ENCODE data around the gene PSEN1. TPM values are rescaled to one million over a fixed set of nuclear protein-coding genes. Genes with fewer than 3 reads are reported as not detected.
A peak's percentile ranks its signal among the peaks of the same experiment; 100 is the strongest.
"Not testable (repeated sequence)": the region's sequence is repeated elsewhere in the genome, so short reads cannot be mapped to it uniquely, and the experiment has no call there.

PSEN1 gene
- total RNA-seq, 2 experiments from 2014 or later = 23.5 to 23.7 TPM

DNA sequence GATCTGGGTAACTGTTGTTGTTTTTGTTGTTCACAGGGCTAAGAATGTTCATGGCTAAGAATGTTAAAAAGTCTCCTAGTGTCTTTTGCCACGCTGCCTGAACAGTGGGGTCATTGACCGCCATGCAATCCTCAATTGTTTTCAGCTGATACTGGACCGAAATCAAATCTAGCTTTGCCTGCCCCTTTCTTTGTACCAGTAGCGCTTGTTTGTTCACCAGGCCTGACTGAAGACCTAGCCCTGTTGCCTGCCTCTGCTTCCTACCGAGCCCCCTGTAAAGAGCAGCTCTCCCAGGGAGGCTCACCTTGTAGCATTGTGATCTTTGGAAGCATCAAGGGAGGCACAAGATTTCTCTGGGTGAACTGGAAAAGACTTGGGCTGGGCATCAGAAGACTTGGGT, 6.7 kb downstream of the PSEN1 start:
- H3K4me1 Mint-ChIP-seq = peaks cover 26% of the 10 kb centered on the region
- no peak overlapping the region for H3K4me3 Mint-ChIP-seq
- no peak for DNase-seq
- H3K27me3 Mint-ChIP-seq = no peaks in the 10 kb centered on the region
- H3K36me3 Mint-ChIP-seq = peaks cover 3% of the 10 kb centered on the region
- no peaks in the 10 kb centered on the region for H3K9me3 Mint-ChIP-seq
- peak overlapping the region; percentile 6 for H3K27ac Mint-ChIP-seq

- Mint-ChIP-seq H3K27ac (no peak overlapping the region), H3K4me1 (peaks cover 26% of the 10 kb centered on the region), H3K9me3 (no peaks in the 10 kb centered on the region), H3K27me3 (no peaks in the 10 kb centered on the region), H3K36me3 (peaks cover 3% of the 10 kb centered on the region), H3K4me3 (no peak overlapping the region)
- no peak for DNase-seq
Measured at GRCh38 chr14:73143617-73144016, 7.3 kb downstream of the PSEN1 start.

- H3K4me3 Mint-ChIP-seq = no peak overlapping the region
- H3K4me1 Mint-ChIP-seq = peaks cover 26% of the 10 kb centered on the region
- no peak overlapping the region for H3K27ac Mint-ChIP-seq
- H3K36me3 Mint-ChIP-seq = peaks cover 3% of the 10 kb centered on the region
- H3K27me3 Mint-ChIP-seq = no peaks in the 10 kb centered on the region
- DNase-seq = no peak
- H3K9me3 Mint-ChIP-seq = no peaks in the 10 kb centered on the region
Measured at GRCh38 chr14:73145371-73145770, 9.1 kb downstream of the PSEN1 start.

- H3K27me3 Mint-ChIP-seq = no peaks in the 10 kb centered on the region
- DNase-seq = no peak
Measured at GRCh38 chr14:73146111-73146510, 9.8 kb downstream of the PSEN1 start.

GRCh38 chr14:73149753-73150152, 13.4 kb downstream of the PSEN1 start:
- Mint-ChIP-seq H3K9me3 (no peaks in the 10 kb centered on the region), H3K27ac (no peak overlapping the region), H3K4me1 (peaks cover 7% of the 10 kb centered on the region), H3K36me3 (no peaks in the 10 kb centered on the region), H3K4me3 (no peak overlapping the region), H3K27me3 (no peaks in the 10 kb centered on the region)
- no peak for DNase-seq

More at GRCh38 chr14:73146111-73146510, 9.8 kb downstream of the PSEN1 start:
- H3K4me3 Mint-ChIP-seq = no peak overlapping the region
- peaks cover 22% of the 10 kb centered on the region for H3K4me1 Mint-ChIP-seq
- no peaks in the 10 kb centered on the region for H3K9me3 Mint-ChIP-seq
- no peak overlapping the region for H3K27ac Mint-ChIP-seq
- H3K36me3 Mint-ChIP-seq = peaks cover 1% of the 10 kb centered on the region

DNA sequence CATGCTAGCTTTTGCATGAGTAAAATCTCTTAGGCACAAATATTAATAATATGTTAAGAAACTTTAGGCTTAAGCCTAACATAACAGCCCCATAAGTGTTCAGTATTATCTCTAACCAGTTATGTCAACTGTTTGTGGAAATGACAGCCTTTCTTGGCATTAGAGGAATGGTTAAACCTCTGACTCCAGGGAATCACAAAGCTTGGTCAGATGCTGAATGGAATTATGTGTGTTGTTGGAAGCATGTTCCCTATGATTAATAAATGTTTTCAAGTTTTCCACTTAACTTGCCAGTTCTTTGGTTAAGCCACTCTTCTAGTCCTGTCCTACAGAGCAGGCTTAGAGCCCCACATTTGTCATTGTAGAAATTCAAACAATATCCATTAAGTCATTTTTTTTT, 17.0 kb downstream of the PSEN1 start:
- Mint-ChIP-seq H3K4me3 (no peak overlapping the region), H3K27ac (no peak overlapping the region), H3K36me3 (peaks cover 1% of the 10 kb centered on the region), H3K9me3 (no peaks in the 10 kb centered on the region), H3K27me3 (no peaks in the 10 kb centered on the region), H3K4me1 (no peaks in the 10 kb centered on the region)
- no peak for DNase-seq

DNA sequence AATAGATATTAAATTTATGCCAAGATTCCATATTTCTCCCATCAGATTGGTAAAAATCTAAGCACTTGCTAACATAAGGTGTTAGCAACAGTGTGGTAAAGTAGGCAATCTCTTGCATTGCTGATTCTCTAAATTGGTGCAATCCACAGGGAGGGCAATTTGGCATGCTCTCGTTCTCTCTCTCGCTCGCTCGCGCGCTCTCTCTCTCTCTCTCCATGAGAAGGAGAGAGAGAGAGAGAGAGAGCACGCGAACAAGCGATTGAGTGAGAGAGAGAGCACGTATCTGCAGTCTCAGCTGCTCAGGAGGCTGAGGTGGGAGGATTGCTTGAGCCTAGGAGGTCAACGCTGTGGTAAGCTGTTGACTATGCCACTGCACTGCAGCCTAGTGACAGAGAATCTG, 25.9 kb downstream of the PSEN1 start:
- Mint-ChIP-seq H3K27ac (no peak overlapping the region), H3K36me3 (peaks cover 20% of the 10 kb centered on the region)

GRCh38 chr14:73166399-73166798, 30.1 kb downstream of the PSEN1 start:
- DNase-seq = no peak
- no peaks in the 10 kb centered on the region for H3K27me3 Mint-ChIP-seq
- H3K36me3 Mint-ChIP-seq = peaks cover 2% of the 10 kb centered on the region
- no peaks in the 10 kb centered on the region for H3K4me1 Mint-ChIP-seq
- H3K4me3 Mint-ChIP-seq = no peak overlapping the region
- H3K9me3 Mint-ChIP-seq = no peaks in the 10 kb centered on the region
- no peak overlapping the region for H3K27ac Mint-ChIP-seq

More for the DNA sequence above, 25.9 kb downstream of the PSEN1 start:
- no peaks in the 10 kb centered on the region for H3K9me3 Mint-ChIP-seq
- H3K4me1 Mint-ChIP-seq = no peaks in the 10 kb centered on the region
- no peak for DNase-seq
- no peaks in the 10 kb centered on the region for H3K27me3 Mint-ChIP-seq
- H3K4me3 Mint-ChIP-seq = no peak overlapping the region

DNA sequence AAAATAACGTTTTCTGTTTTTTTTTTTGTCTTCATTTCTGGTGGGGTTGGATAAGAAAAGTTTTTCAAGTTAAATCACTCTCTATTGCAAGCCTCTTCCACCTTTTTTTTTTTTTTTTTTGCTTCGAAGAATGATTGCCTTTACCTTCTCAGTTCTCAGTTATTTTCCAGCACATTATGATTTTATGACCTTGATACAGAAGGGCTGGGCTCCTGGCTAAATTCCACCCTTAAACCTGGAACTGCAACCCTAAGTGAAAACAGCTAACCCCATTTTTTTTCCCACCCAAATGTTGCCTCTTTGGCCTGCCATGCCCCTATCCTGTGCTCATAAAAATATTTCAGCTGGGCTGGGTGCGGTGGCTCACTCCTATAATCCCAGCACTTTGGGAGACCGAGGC, 31.4 kb downstream of the PSEN1 start:
- H3K27ac Mint-ChIP-seq = no peak overlapping the region
- peaks cover 3% of the 10 kb centered on the region for H3K36me3 Mint-ChIP-seq
- H3K9me3 Mint-ChIP-seq = no peaks in the 10 kb centered on the region
- H3K27me3 Mint-ChIP-seq = no peaks in the 10 kb centered on the region
- H3K4me3 Mint-ChIP-seq = no peak overlapping the region
- no peak for DNase-seq
- H3K4me1 Mint-ChIP-seq = peaks cover under 1% of the 10 kb centered on the region

GRCh38 chr14:73168274-73168673, 32.0 kb downstream of the PSEN1 start:
- Mint-ChIP-seq H3K27ac (no peak overlapping the region), H3K4me1 (peaks cover 4% of the 10 kb centered on the region), H3K36me3 (peaks cover 6% of the 10 kb centered on the region), H3K27me3 (no peaks in the 10 kb centered on the region), H3K9me3 (no peaks in the 10 kb centered on the region), H3K4me3 (no peak overlapping the region)
- DNase-seq = no peak

- Mint-ChIP-seq H3K4me1 (peaks cover 4% of the 10 kb centered on the region), H3K4me3 (no peak overlapping the region), H3K36me3 (peaks cover 8% of the 10 kb centered on the region), H3K27me3 (no peaks in the 10 kb centered on the region), H3K27ac (no peak overlapping the region), H3K9me3 (no peaks in the 10 kb centered on the region)
- DNase-seq = no peak
Measured at GRCh38 chr14:73168691-73169090, 32.4 kb downstream of the PSEN1 start.

DNA sequence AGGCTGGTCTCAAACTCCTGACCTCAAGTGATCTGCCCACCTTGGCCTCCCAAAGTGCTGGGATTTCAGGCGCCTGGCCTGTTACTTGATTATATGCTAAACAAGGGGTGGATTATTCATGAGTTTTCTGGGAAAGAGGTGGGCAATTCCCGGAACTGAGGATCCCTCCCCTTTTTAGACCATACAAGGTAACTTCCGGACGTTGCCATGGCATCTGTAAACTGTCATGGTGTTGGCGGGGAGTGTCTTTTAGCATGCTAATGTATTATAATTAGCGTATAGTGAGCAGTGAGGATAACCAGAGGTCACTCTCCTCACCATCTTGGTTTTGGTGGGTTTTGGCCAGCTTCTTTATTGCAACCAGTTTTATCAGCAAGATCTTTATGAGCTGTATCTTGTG, 33.5 kb downstream of the PSEN1 start:
- H3K27ac Mint-ChIP-seq, H3K4me1 Mint-ChIP-seq, H3K4me3 Mint-ChIP-seq, H3K9me3 Mint-ChIP-seq, DNase-seq, H3K27me3 Mint-ChIP-seq: not testable (repeated sequence)
- H3K36me3 Mint-ChIP-seq = peaks cover 13% of the 10 kb centered on the region

- Mint-ChIP-seq H3K36me3 (peaks cover 14% of the 10 kb centered on the region), H3K27me3 (no peaks in the 10 kb centered on the region), H3K4me1 (peaks cover 4% of the 10 kb centered on the region), H3K4me3 (no peak overlapping the region), H3K9me3 (no peaks in the 10 kb centered on the region), H3K27ac (no peak overlapping the region)
- no peak for DNase-seq
Measured at GRCh38 chr14:73170686-73171085, 34.4 kb downstream of the PSEN1 start.

- H3K27ac Mint-ChIP-seq = no peak overlapping the region
- H3K27me3 Mint-ChIP-seq = no peaks in the 10 kb centered on the region
- H3K4me1 Mint-ChIP-seq = peaks cover 10% of the 10 kb centered on the region
- no peak overlapping the region for H3K4me3 Mint-ChIP-seq
- no peaks in the 10 kb centered on the region for H3K9me3 Mint-ChIP-seq
- H3K36me3 Mint-ChIP-seq = peaks cover 15% of the 10 kb centered on the region
- DNase-seq = no peak
Measured at GRCh38 chr14:73172500-73172899, 36.2 kb downstream of the PSEN1 start.

GRCh38 chr14:73173092-73173735, 36.9 kb downstream of the PSEN1 start:
- Mint-ChIP-seq H3K36me3 (peaks cover 15% of the 10 kb centered on the region), H3K4me1 (peaks cover 11% of the 10 kb centered on the region), H3K27me3 (no peaks in the 10 kb centered on the region), H3K4me3 (no peak overlapping the region), H3K9me3 (no peaks in the 10 kb centered on the region), H3K27ac (no peak overlapping the region)
- no peak for DNase-seq

DNA sequence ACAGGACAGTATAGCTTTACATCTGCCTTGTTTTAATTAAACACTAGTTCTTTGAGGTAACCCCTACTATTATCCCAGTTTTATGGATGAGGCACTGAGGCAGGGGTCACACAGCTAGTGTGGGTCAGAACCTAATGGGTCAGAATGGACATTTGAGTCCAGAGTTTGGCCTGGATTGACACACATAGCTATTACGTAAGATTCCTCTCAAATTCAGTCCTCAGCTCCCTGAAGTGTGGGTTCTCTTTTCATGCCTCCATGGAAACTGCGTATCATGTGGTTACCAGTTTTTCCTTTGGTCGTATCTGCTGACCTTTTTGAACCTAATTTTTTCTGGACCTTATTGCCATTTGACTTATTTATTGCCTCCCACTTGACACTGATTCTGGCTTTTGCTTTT, 40.4 kb downstream of the PSEN1 start:
- DNase-seq = no peak
- Mint-ChIP-seq H3K27ac (no peak overlapping the region), H3K4me3 (no peak overlapping the region), H3K27me3 (no peaks in the 10 kb centered on the region), H3K4me1 (peaks cover 15% of the 10 kb centered on the region), H3K9me3 (no peaks in the 10 kb centered on the region), H3K36me3 (peaks cover 13% of the 10 kb centered on the region)
